ENCODE measurements around the gene CARMIL1. TPM values are rescaled to one million over a fixed set of nuclear protein-coding genes. Genes with fewer than 3 reads are reported as not detected.

The CARMIL1 gene
- total RNA-seq, 2 experiments from 2014 or later, result 3.9 to 4.7 TPM

DNA sequence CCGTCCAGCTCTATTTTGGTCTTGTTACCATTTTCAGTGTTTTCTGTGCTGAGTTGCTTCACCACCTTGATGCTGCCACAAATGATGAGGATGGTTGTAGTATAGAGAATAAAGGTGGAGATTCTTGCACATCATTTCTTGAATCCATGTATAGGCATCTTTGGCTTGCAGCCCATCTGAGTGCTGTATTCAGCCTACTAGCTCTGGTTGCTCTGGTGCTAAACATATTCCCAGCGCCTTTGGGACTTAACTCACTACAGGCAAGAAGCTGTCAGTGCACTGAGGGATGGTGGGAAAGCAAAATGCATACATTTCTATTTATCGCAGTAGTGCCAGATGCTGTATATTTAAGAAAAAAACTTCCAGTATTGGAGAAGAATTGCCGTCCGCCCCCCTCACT, 86.0 kb downstream of the CARMIL1 start:
- Mint-ChIP-seq H3K36me3 (ENCODE audit: low read depth) (no peaks in the 10 kb centered on the region), H3K27me3 (no peaks in the 10 kb centered on the region), H3K9me3 (no peaks in the 10 kb centered on the region), H3K27ac (peak overlapping the region; percentile 97), H3K4me1 (ENCODE audit: low read depth) (peaks cover 51% of the 10 kb centered on the region), H3K4me3 (no peak overlapping the region)
- Histone ChIP-seq H3K36me3 (ENCODE audit: insufficient read depth, low read length) (no peaks in the 10 kb centered on the region), H3K9me3 (ENCODE audit: control insufficient read depth in 1 of 2, insufficient read depth in 1 of 2, low read length in 2 of 2) (no peaks in the 10 kb centered on the region), H3K4me3 (ENCODE audit: low read length) (no peak overlapping the region), H3K27ac (ENCODE audit: low read depth in 1 of 2, low read length in 2 of 2) (no peak overlapping the region), H3K4me1 (ENCODE audit: insufficient read depth, low read length) (peaks cover 34% of the 10 kb centered on the region), H3K27me3 (ENCODE audit: control insufficient read depth in 1 of 2, insufficient read depth in 2 of 2, low read length in 2 of 2) (no peaks in the 10 kb centered on the region)
- ChIA-PET CTCF (no interaction called here), POLR2A (no interaction called here)
- DNase-seq, result no peak
- no peak for ATAC-seq (ENCODE audit: poor library complexity)
- TF ChIP-seq, protein P1, sequence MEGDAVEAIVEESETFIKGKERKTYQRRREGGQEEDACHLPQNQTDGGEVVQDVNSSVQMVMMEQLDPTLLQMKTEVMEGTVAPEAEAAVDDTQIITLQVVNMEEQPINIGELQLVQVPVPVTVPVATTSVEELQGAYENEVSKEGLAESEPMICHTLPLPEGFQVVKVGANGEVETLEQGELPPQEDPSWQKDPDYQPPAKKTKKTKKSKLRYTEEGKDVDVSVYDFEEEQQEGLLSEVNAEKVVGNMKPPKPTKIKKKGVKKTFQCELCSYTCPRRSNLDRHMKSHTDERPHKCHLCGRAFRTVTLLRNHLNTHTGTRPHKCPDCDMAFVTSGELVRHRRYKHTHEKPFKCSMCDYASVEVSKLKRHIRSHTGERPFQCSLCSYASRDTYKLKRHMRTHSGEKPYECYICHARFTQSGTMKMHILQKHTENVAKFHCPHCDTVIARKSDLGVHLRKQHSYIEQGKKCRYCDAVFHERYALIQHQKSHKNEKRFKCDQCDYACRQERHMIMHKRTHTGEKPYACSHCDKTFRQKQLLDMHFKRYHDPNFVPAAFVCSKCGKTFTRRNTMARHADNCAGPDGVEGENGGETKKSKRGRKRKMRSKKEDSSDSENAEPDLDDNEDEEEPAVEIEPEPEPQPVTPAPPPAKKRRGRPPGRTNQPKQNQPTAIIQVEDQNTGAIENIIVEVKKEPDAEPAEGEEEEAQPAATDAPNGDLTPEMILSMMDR (IDR thresholded peaks at IDR 0.05), result no peak
- intact Hi-C loops (cut with DNase I, micrococcal nuclease), result loop anchor here (5.0 kb wide), 3 partner anchors 77 to 88 kb away; partner anchors contain the start of gene CARMIL1 (in 1 of the 2)

DNA sequence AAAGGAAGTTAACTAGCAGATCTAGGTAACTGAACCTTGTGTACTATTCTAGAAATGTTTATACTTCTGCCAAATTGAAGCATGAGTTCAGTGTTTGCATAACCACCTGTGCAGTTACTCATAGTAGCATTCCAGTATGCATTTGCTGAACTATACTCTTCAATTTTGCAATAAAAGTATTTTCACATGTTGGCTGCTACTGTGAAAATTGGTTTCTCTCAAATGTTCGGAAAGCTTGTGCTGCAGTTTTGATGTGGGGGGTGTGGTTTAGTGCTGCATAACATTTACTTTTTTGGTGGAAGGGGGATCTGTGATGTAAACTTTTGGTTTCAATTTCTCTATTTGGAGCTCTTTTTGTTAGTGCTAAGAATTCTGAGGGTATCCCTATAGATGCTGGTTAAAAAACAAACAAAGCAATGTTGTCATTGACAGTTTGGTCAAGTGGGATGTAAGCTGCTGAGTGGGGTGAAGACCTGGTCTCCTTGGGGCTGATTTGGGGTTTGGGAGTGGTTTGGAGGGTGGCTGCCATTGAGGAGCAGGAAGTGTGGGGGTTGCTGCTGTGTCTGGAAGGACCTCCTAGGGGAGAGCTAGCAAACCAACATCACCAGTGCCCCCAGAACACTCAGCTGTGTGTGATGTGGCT, 87.8 kb downstream of the CARMIL1 start:
- CTCF ChIA-PET, result no interaction called here
- POLR2A ChIA-PET, result interaction anchor here (0.5 to 5.3 kb wide), 12 partner anchors 9 to 123 kb away, joined by 3 to 66 read pairs (median 4); partner anchors contain the start of gene CARMIL1
- Histone ChIP-seq H3K36me3 (ENCODE audit: insufficient read depth, low read length) (no peaks in the 10 kb centered on the region), H3K4me3 (ENCODE audit: low read length) (peak overlapping the region; percentile 42), H3K27ac (ENCODE audit: low read depth in 1 of 2, low read length in 2 of 2) (peak overlapping the region; percentile 62 to 76), H3K9me3 (ENCODE audit: control insufficient read depth in 1 of 2, insufficient read depth in 1 of 2, low read length in 2 of 2) (no peaks in the 10 kb centered on the region), H3K27me3 (ENCODE audit: control insufficient read depth in 1 of 2, insufficient read depth in 2 of 2, low read length in 2 of 2) (no peaks in the 10 kb centered on the region), H3K4me1 (ENCODE audit: insufficient read depth, low read length) (peaks cover 35% of the 10 kb centered on the region)
- Mint-ChIP-seq H3K36me3 (ENCODE audit: low read depth) (no peaks in the 10 kb centered on the region), H3K27ac (peak overlapping the region; percentile 97), H3K4me3 (peak overlapping the region; percentile 90), H3K27me3 (no peaks in the 10 kb centered on the region), H3K9me3 (no peaks in the 10 kb centered on the region), H3K4me1 (ENCODE audit: low read depth) (peaks cover 70% of the 10 kb centered on the region)
- peak in 10 of 14 experiments; percentile 10 to 77 (median 38) for DNase-seq
- TF ChIP-seq, protein P1 (IDR thresholded peaks at IDR 0.05), result no peak
- intact Hi-C loops (cut with DNase I, micrococcal nuclease), result loop anchor here (2.0 to 5.0 kb wide), 4 partner anchors 38 to 90 kb away; partner anchors contain the start of gene CARMIL1 (in 1 of the 2)
- peak; percentile 63 for ATAC-seq (ENCODE audit: poor library complexity)

DNA sequence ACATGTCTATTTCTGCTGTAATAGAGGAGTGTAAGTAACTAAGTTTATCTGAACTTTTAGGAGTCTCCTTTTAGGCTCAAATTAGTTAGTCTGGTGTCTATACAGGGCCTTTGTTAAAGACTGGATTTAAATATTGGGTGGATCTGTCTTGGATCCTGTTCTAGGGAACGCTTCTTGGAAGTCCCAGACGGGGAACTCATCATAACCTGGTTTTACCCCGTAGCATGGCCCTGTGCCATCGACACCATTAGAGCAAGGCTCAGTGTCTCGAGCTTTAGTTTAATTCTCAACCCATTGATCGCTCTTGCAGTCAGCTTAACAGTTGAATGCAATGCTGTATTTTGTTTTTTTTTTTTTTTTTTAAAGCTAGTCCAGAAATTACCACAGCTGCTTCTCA, 89.9 kb downstream of the CARMIL1 start:
- H3K36me3 ChIP-seq (ENCODE audit: insufficient read depth, low read length), result no peaks in the 10 kb centered on the region
- Mint-ChIP-seq H3K4me1 (ENCODE audit: low read depth) (peaks cover 70% of the 10 kb centered on the region), H3K9me3 (peaks cover 2% of the 10 kb centered on the region), H3K27ac (peak overlapping the region; percentile 97), H3K4me3 (peak overlapping the region; percentile 76), H3K27me3 (no peaks in the 10 kb centered on the region), H3K36me3 (ENCODE audit: low read depth) (peaks cover 3% of the 10 kb centered on the region)
- no peak for DNase-seq
- peak overlapping the region; percentile 42 to 62 for H3K27ac ChIP-seq (ENCODE audit: low read depth in 1 of 2, low read length in 2 of 2)
- no peak for ATAC-seq (ENCODE audit: poor library complexity)
- TF ChIP-seq, protein P1 (IDR thresholded peaks at IDR 0.05), result no peak
- POLR2A ChIA-PET, result interaction anchor here (0.9 to 5.3 kb wide), 4 partner anchors 8 to 89 kb away, joined by 3 to 66 read pairs (median 4); partner anchors contain the start of gene CARMIL1
- H3K4me1 ChIP-seq (ENCODE audit: insufficient read depth, low read length), result peaks cover 35% of the 10 kb centered on the region
- no peaks in the 10 kb centered on the region for H3K27me3 ChIP-seq (ENCODE audit: control insufficient read depth in 1 of 2, insufficient read depth in 2 of 2, low read length in 2 of 2)
- CTCF ChIA-PET, result interaction anchor here (1.0 to 1.8 kb wide), 4 partner anchors 13 to 121 kb away, joined by 3 to 4 read pairs (median 4); no protein-coding TSS in a partner anchor
- intact Hi-C loops (cut with DNase I, micrococcal nuclease), result loop anchor here (5.0 kb wide), 3 partner anchors 73 to 92 kb away; partner anchors contain the start of gene CARMIL1 (in 1 of the 2)
- H3K9me3 ChIP-seq (ENCODE audit: control insufficient read depth in 1 of 2, insufficient read depth in 1 of 2, low read length in 2 of 2), result no peaks in the 10 kb centered on the region
- H3K4me3 ChIP-seq (ENCODE audit: low read length), result no peak overlapping the region

All from CD4-positive, alpha-beta T cell (primary cell).